ENCODE data around the gene SULT4A1.

DNA sequence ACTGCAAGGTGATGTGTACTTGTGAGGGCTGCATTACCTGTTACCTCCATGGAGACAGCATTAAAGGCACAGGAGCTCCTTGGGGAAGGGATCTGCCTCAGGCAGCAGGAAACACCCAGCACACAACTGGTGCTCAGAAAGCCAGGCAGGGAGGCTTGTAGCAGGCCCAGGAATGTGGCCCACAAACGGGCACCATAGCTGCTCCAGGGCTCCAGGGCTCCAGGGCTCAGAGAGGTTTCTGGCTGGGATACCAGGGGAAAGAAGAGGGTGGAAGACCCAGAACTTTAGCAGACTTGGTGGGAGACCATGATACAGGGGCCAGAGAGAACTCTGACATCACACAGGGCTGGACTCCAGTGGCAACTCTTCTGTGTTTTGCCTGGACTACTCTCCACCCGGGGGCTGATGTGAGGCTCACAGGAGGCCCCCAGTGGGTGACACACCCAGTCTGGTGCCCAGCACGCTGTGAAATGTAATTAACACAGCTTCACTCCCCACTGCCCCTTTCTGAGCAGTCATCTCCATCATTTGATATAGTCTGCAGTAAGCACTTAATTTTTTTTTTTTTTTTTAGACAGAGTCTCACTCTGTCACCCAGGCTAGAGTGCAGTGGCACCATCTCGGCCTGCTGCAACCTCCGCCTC lies 14.7 kb upstream of the SULT4A1 start:
- TF ChIP-seq, protein P1, sequence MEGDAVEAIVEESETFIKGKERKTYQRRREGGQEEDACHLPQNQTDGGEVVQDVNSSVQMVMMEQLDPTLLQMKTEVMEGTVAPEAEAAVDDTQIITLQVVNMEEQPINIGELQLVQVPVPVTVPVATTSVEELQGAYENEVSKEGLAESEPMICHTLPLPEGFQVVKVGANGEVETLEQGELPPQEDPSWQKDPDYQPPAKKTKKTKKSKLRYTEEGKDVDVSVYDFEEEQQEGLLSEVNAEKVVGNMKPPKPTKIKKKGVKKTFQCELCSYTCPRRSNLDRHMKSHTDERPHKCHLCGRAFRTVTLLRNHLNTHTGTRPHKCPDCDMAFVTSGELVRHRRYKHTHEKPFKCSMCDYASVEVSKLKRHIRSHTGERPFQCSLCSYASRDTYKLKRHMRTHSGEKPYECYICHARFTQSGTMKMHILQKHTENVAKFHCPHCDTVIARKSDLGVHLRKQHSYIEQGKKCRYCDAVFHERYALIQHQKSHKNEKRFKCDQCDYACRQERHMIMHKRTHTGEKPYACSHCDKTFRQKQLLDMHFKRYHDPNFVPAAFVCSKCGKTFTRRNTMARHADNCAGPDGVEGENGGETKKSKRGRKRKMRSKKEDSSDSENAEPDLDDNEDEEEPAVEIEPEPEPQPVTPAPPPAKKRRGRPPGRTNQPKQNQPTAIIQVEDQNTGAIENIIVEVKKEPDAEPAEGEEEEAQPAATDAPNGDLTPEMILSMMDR (IDR thresholded peaks at IDR 0.05; ENCODE audit: control extremely low read depth in 1 of 3, insufficient read depth in 1 of 3, low read depth in 1 of 3, low read length in 3 of 3) = no peak
- TF ChIP-seq EP300 (IDR thresholded peaks at IDR 0.05; ENCODE audit: borderline replicate concordance in 1 of 2, low read depth in 2 of 2, low read length in 2 of 2) (no peak), POLR2AphosphoS5 (IDR thresholded peaks at IDR 0.05; ENCODE audit: low read depth, low read length) (no peak), POU5F1 (IDR thresholded peaks at IDR 0.05; ENCODE audit: low read depth, low read length) (no peak), POLR2A (IDR thresholded peaks at IDR 0.05; ENCODE audit: control extremely low read depth in 1 of 2, low read depth in 2 of 2, low read length in 2 of 2) (no peak), RAD21 (IDR thresholded peaks at IDR 0.05 in 1 of 2, conservative IDR thresholded peaks at IDR 0.05 in 1 of 2; ENCODE audit: low read depth in 2 of 2, low read length in 2 of 2) (no peak), TBP (IDR thresholded peaks at IDR 0.05; ENCODE audit: low read depth, low read length) (no peak), SP1 (IDR thresholded peaks at IDR 0.05; ENCODE audit: low read depth, low read length) (no peak), HDAC6 (IDR thresholded peaks at IDR 0.05; ENCODE audit: low read depth, low read length) (no peak), KDM1A (IDR thresholded peaks at IDR 0.05; ENCODE audit: borderline replicate concordance, low read length) (no peak), EGR1 (IDR thresholded peaks at IDR 0.05; ENCODE audit: borderline replicate concordance, low read depth, low read length) (no peak), CHD1 (IDR thresholded peaks at IDR 0.05; ENCODE audit: low read depth, low read length) (no peak), RNF2 (IDR thresholded peaks at IDR 0.05; ENCODE audit: borderline replicate concordance, low read depth, low read length, missing control alignments, poor library complexity, severe bottlenecking) (no peak)
